Sigmoid colon (tissue), 3 donors: ENCODE results near the gene NAGPA.
"Not testable (repeated sequence)": the region's sequence is repeated elsewhere in the genome, so short reads cannot be mapped to it uniquely, and the experiment has no call there.

Experiments
- POLR2A ChIP-seq, 2 donors: fragments of 450-650 bp; IDR thresholded peaks; one replicate each; pipeline ENCODE4 v1.6.1; 2016; ENCODE audit warnings: antibody characterized with exemption in 2 of 2, mild to moderate bottlenecking in 2 of 2, moderate library complexity in 2 of 2
- TF ChIP-seq, protein P1 (sequence below), 4 experiments: fragments of 450-650 bp in 3 of 4; fragments of 200-600 bp in 1 of 4; IDR thresholded peaks; one replicate each; pipeline ENCODE4 v1.5.1; 2016 to 2019; ENCODE audit warnings: antibody characterized with exemption in 4 of 4, mild to moderate bottlenecking in 3 of 4, moderate library complexity in 2 of 4

DNA sequence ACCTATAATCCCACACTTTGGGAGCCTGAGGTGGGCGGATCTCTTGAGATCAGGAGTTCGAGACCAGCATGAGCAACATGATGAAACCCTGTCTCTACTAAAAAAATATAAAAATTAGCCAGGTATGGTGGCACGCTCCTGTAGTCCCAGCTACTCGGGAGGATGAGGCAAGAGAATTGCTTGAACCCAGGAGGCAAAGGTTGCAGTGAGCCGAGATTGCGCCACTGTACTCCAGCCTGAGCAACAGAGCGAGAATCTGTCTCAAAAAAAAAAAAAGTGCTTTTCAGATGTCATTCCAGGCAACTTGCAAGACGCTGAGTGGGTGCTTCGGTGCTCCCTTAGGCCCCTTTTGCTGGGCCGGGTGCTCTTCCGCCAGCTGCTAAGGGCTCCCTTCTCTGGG is 10.8 kb upstream of the NAGPA start:
- TF ChIP-seq, protein P1, sequence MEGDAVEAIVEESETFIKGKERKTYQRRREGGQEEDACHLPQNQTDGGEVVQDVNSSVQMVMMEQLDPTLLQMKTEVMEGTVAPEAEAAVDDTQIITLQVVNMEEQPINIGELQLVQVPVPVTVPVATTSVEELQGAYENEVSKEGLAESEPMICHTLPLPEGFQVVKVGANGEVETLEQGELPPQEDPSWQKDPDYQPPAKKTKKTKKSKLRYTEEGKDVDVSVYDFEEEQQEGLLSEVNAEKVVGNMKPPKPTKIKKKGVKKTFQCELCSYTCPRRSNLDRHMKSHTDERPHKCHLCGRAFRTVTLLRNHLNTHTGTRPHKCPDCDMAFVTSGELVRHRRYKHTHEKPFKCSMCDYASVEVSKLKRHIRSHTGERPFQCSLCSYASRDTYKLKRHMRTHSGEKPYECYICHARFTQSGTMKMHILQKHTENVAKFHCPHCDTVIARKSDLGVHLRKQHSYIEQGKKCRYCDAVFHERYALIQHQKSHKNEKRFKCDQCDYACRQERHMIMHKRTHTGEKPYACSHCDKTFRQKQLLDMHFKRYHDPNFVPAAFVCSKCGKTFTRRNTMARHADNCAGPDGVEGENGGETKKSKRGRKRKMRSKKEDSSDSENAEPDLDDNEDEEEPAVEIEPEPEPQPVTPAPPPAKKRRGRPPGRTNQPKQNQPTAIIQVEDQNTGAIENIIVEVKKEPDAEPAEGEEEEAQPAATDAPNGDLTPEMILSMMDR (IDR thresholded peaks at IDR 0.05): not testable (repeated sequence)
- not testable (repeated sequence) for TF ChIP-seq POLR2A (IDR thresholded peaks at IDR 0.05)
